ENCODE results near the gene POLE4. TPM values are rescaled to one million over a fixed set of nuclear protein-coding genes. Genes with fewer than 3 reads are reported as not detected.

The POLE4 gene
- total RNA-seq, 1 donor from 2014 or later, result 50.2 TPM

DNA sequence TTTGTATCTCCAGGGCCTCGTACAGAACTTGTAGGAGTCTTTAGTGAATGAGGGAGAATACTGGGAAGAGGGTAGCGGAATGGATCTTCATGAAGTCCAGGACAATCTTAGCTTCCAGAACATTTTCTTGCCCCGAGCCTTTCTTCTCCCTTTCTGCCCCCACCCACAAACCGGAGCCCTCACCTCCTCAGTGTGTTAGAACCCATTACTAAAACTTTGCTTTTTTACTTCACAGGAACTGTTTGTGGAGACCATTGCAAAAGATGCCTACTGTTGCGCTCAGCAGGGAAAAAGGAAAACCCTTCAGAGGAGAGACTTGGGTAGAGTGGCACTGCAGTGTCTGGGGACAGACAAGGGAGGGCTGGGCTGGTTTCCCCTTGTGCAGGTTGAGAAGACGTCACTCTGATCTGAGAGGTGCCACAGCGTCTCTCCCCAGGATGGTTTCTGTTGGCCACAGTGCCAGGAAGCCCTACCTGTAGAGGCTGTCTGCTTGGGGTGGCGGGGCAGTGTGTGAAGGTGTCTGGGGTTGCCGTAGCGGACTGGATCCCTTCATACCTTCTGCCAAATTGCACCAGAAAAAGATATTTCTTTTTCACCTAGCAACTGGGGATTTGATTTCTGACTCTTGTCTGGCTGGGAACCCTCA is 786 bp downstream of the POLE4 start:
- DNase-seq (ENCODE audit: low read depth), result no peak

DNA sequence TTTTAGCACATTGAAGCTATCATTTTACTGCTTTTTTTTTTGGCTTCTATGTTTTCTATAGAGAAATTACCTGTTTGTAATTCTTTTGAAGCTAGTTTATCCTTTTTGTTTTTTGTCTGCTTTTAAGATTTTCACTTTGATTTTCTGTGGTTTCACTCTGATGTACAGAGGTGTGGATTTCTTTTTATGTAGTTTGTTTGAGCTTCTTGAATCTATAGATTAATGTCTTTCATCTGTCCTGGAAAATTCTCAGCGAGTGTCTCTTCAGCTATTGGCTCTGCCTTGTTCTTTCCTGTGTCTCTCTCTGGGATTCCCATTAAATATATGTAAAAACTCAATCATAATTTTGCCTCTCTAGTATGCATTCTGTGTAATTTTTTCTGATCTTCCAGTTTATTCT is 8.4 kb downstream of the POLE4 start:
- DNase-seq (ENCODE audit: low read depth), result no peak
- TF ChIP-seq, protein P1, sequence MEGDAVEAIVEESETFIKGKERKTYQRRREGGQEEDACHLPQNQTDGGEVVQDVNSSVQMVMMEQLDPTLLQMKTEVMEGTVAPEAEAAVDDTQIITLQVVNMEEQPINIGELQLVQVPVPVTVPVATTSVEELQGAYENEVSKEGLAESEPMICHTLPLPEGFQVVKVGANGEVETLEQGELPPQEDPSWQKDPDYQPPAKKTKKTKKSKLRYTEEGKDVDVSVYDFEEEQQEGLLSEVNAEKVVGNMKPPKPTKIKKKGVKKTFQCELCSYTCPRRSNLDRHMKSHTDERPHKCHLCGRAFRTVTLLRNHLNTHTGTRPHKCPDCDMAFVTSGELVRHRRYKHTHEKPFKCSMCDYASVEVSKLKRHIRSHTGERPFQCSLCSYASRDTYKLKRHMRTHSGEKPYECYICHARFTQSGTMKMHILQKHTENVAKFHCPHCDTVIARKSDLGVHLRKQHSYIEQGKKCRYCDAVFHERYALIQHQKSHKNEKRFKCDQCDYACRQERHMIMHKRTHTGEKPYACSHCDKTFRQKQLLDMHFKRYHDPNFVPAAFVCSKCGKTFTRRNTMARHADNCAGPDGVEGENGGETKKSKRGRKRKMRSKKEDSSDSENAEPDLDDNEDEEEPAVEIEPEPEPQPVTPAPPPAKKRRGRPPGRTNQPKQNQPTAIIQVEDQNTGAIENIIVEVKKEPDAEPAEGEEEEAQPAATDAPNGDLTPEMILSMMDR (conservative IDR thresholded peaks at IDR 0.05; ENCODE audit: low read depth, low read length), result no peak
- no peak overlapping the region for H3K4me3 ChIP-seq (ENCODE audit: low read depth, low read length)

More for the DNA sequence above, 786 bp downstream of the POLE4 start:
- TF ChIP-seq, protein P1 (conservative IDR thresholded peaks at IDR 0.05; ENCODE audit: low read depth, low read length), result no peak
- peak overlapping the region; percentile 70 for H3K4me3 ChIP-seq (ENCODE audit: low read depth, low read length)

DNA sequence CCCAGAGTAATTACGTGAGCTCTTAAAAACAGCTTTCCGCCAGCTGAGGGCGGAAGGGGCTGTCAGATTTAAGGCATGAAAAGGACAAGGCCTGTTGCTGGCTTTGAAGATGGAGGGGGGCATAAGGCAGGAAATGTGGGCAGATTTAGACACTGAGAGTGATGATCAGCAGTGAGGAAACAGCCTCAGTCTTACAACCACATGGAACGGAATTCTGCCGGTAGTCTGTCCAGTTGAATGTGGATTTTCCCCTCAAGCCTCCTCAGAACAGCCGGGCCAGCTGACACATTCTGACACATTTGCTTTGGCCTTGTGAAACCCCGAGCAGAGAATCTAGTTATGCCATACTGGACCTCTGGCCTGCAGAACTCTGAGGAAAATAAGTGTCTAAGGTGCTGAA is 16.6 kb downstream of the POLE4 start:
- H3K4me3 ChIP-seq (ENCODE audit: low read depth, low read length), result no peak overlapping the region

DNA sequence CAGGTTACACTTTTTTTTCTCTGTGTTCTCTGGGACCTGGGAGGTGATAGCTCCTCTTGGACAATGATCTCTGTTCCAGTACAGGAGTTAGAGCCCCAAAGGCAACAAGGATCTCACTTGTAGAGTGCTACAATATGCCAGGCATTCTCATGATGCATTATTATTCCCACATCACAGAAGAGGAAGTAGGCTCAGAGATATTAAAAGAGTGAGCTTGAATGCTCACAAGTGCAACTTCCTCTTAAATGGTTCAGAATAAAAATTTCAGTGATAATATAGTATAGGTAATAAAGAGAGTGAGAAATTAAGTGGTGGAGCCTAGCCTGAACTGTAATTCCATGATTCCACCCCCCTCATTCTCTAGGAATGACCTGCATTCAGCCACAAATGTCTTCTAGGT is 21.4 kb downstream of the POLE4 start:
- TF ChIP-seq, protein P1 (conservative IDR thresholded peaks at IDR 0.05; ENCODE audit: low read depth, low read length), result no peak
- H3K4me3 ChIP-seq (ENCODE audit: low read depth, low read length), result no peak overlapping the region
- no peak for DNase-seq (ENCODE audit: low read depth)

More for the DNA sequence above, 16.6 kb downstream of the POLE4 start:
- no peak for DNase-seq (ENCODE audit: low read depth)
- TF ChIP-seq, protein P1 (conservative IDR thresholded peaks at IDR 0.05; ENCODE audit: low read depth, low read length), result no peak

DNA sequence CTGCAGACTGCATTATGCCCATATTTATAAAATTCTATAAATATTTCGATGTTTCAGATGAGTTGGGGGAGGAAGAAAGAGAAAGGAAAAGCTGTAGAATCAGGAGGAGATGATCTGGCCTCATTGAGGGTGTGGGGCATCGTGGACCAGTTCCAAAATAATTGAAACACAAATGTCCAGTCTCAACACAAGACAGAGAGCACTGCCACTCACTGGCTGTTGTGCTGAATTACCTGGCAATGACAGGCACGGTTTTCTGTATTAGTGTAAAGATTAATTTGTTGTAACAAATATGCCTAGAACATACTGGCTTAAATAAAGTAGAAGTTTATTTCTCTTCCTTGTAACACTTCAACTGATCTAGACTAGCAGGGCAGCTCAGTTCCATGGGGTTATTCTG is 24.1 kb downstream of the POLE4 start:
- TF ChIP-seq, protein P1 (conservative IDR thresholded peaks at IDR 0.05; ENCODE audit: low read depth, low read length), result peak; percentile 43
- no peak overlapping the region for H3K4me3 ChIP-seq (ENCODE audit: low read depth, low read length)
- no peak for DNase-seq (ENCODE audit: low read depth)

DNA sequence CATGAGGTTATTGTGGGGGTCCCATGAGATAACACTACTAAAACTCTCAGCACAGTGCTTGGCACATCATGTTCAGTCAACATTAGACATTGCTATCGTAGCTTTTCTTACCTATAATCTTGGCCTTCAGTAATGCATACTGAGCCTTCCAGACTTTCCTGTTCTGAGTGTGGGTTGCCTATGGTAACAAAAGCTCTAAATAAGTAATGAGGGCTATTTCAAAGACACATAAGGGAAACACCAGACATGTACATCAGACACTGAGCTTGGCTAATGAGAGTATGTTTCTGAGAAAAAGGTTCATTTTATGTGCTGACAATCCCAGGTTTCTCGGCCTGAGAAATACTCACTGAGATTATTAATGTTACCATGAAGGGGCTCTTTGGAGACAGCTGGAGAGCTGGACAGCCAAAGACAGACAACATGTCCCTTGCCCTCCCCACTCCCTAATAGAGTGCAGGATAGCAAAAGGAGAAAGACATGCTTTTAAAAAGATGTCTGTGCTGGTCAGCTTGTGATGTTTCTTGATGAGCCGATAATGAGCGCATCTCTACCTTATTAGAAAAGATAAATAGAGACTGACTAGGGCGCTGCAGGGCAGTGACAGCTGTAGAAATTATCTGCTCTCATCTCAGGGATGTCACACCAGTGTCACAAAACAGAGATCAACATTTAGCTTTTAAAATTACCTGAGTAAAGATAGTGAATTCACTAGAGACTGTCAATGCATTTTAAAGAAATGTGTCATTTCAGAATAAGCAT is 25.4 kb downstream of the POLE4 start:
- TF ChIP-seq, protein P1 (conservative IDR thresholded peaks at IDR 0.05; ENCODE audit: low read depth, low read length), result no peak
- no peak overlapping the region for H3K4me3 ChIP-seq (ENCODE audit: low read depth, low read length)
- DNase-seq (ENCODE audit: low read depth), result no peak
